HepG2 (cell line): ENCODE measurements around the gene CHAF1A. TPM values are rescaled to one million over a fixed set of nuclear protein-coding genes. Genes with fewer than 3 reads are reported as not detected.

ENCODE experiments used
- CENPT ChIP-seq: sonication (generic); formaldehyde crosslinking; IDR thresholded peaks from 2 replicates; pipeline ENCODE4 v1.8.0; 2022; ENCODE audit warnings: low read depth, mild to moderate bottlenecking, moderate library complexity, missing genetic modification reagents
- ELF1 ChIP-seq: sonication (generic); formaldehyde crosslinking; IDR thresholded peaks from 2 replicates; pipeline ENCODE4 v1.4.0; 2020; ENCODE audit warnings: missing genetic modification reagents
- HNRNPH1 ChIP-seq: fragments of 200-400 bp; formaldehyde crosslinking; optimal IDR thresholded peaks from 2 replicates; pipeline ENCODE3; 2017; ENCODE audit warnings: mild to moderate bottlenecking, low read depth, low read length
- NCOA5 ChIP-seq: sonication (generic); formaldehyde crosslinking; IDR thresholded peaks from 2 replicates; pipeline ENCODE4 v1.4.0; 2020; ENCODE audit warnings: missing genetic modification reagents
- RAD51 ChIP-seq: fragments of 450-650 bp; IDR thresholded peaks from 2 replicates; pipeline ENCODE4 v1.6.1; 2016; ENCODE audit warnings: borderline replicate concordance
- REL ChIP-seq: sonication (generic); formaldehyde crosslinking; conservative IDR thresholded peaks from 2 replicates; pipeline ENCODE4 v1.8.0; 2022; ENCODE audit warnings: mild to moderate bottlenecking, missing genetic modification reagents, moderate library complexity
- ZNF136 ChIP-seq: sonication (generic); formaldehyde crosslinking; IDR thresholded peaks from 2 replicates; pipeline ENCODE4 v1.8.1; 2022; ENCODE audit warnings: low read depth, mild to moderate bottlenecking, moderate library complexity, missing genetic modification reagents
- ZNF264 ChIP-seq: sonication (generic); formaldehyde crosslinking; IDR thresholded peaks from 2 replicates; pipeline ENCODE4 v1.4.0; 2020; ENCODE audit warnings: missing genetic modification reagents
- ZNF510 ChIP-seq: sonication (generic); formaldehyde crosslinking; IDR thresholded peaks from 2 replicates; pipeline ENCODE4 v1.4.0; 2020; ENCODE audit warnings: low read depth, mild to moderate bottlenecking, missing genetic modification reagents
- polyA plus RNA-seq, 8 experiments: library from polyadenylated mRNA; depleted of rRNA in 3 of 8; stranded (reverse) in 7 of 8; unstranded in 1 of 8; fragments of >200 nt; fragmentation: Illumina TruSeq in 4 of 8; extraction: Trizol in 4 of 8; gene quantifications; 2 replicates each; pipeline versions ENCODE4 v1.2.1 to v1.2.3, GENCODE V29; 2011 to 2016; ENCODE audit warnings: low read depth in 4 of 8, missing spikeins in 1 of 8, mixed read lengths in 1 of 8; ENCODE audit not compliant: insufficient read depth in 1 of 8
- total RNA-seq, 5 experiments: library from RNA; depleted of rRNA; stranded (reverse); fragments of >200 nt; fragmentation: Illumina TruSeq; extraction: Trizol; gene quantifications; 2 replicates each; pipeline ENCODE4 v1.2.3, GENCODE V29; 2016; ENCODE audit warnings: low read depth in 1 of 5
- TF ChIP-seq, protein P1 (sequence below): sonication (generic); formaldehyde crosslinking; IDR thresholded peaks from one replicate; pipeline ENCODE4 v1.5.1; 2020; ENCODE audit warnings: mild to moderate bottlenecking, missing genetic modification reagents; ENCODE audit errors: not compliant biosample characterization
- TF ChIP-seq, protein P2 (sequence below), 2 experiments: fragments of 450-650 bp in 1 of 2; sonication (generic) in 1 of 2; formaldehyde crosslinking in 1 of 2; IDR thresholded peaks; 2 replicates each; pipeline versions ENCODE4 v1.6.1 to v1.8.0; 2016 to 2022; ENCODE audit warnings: antibody characterized with exemption in 1 of 2, mild to moderate bottlenecking in 1 of 2, missing genetic modification reagents in 1 of 2

The CHAF1A gene
- total and polyA plus RNA-seq, 2 of the 13 experiments (the other 11 are each of a cell fraction or from before 2014, with no cell fraction given): 11.0 to 34.8 TPM

DNA sequence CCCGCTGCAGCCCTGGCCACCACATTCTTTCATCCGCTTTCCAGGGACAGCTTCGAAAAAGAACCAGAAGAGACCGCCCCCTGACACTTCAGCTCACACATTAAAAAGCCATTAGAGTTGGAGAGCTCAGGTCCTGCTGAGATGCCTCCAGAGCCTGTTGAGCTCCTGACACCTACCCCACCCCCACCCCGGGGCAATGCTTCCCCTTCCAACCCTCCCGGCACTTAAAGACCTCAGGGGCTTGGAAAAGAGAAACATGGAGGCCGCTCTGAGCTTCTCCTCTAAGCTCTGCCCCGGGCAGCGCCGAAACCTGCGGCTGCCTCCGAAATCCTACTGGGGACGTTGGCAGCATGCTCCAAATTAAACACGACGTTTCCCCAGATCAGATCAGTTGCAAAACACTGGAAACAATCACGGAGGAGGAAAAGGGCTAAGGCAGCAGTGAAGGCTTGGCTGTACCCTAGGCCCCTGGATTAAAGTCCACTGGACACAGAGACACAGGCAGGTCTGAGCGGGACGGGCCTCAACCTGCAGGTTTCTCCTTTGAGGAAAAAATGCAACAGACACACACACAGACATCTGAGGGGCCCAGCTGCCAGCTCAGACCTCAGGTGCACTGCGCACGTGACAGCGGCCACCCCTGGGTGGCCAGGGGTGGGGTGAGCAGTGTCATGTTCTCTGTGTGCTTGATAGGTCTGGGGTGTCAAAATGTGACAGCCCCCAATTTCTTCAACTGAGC, 11.7 kb upstream of the CHAF1A start (continued):
- TF ChIP-seq, protein P1, sequence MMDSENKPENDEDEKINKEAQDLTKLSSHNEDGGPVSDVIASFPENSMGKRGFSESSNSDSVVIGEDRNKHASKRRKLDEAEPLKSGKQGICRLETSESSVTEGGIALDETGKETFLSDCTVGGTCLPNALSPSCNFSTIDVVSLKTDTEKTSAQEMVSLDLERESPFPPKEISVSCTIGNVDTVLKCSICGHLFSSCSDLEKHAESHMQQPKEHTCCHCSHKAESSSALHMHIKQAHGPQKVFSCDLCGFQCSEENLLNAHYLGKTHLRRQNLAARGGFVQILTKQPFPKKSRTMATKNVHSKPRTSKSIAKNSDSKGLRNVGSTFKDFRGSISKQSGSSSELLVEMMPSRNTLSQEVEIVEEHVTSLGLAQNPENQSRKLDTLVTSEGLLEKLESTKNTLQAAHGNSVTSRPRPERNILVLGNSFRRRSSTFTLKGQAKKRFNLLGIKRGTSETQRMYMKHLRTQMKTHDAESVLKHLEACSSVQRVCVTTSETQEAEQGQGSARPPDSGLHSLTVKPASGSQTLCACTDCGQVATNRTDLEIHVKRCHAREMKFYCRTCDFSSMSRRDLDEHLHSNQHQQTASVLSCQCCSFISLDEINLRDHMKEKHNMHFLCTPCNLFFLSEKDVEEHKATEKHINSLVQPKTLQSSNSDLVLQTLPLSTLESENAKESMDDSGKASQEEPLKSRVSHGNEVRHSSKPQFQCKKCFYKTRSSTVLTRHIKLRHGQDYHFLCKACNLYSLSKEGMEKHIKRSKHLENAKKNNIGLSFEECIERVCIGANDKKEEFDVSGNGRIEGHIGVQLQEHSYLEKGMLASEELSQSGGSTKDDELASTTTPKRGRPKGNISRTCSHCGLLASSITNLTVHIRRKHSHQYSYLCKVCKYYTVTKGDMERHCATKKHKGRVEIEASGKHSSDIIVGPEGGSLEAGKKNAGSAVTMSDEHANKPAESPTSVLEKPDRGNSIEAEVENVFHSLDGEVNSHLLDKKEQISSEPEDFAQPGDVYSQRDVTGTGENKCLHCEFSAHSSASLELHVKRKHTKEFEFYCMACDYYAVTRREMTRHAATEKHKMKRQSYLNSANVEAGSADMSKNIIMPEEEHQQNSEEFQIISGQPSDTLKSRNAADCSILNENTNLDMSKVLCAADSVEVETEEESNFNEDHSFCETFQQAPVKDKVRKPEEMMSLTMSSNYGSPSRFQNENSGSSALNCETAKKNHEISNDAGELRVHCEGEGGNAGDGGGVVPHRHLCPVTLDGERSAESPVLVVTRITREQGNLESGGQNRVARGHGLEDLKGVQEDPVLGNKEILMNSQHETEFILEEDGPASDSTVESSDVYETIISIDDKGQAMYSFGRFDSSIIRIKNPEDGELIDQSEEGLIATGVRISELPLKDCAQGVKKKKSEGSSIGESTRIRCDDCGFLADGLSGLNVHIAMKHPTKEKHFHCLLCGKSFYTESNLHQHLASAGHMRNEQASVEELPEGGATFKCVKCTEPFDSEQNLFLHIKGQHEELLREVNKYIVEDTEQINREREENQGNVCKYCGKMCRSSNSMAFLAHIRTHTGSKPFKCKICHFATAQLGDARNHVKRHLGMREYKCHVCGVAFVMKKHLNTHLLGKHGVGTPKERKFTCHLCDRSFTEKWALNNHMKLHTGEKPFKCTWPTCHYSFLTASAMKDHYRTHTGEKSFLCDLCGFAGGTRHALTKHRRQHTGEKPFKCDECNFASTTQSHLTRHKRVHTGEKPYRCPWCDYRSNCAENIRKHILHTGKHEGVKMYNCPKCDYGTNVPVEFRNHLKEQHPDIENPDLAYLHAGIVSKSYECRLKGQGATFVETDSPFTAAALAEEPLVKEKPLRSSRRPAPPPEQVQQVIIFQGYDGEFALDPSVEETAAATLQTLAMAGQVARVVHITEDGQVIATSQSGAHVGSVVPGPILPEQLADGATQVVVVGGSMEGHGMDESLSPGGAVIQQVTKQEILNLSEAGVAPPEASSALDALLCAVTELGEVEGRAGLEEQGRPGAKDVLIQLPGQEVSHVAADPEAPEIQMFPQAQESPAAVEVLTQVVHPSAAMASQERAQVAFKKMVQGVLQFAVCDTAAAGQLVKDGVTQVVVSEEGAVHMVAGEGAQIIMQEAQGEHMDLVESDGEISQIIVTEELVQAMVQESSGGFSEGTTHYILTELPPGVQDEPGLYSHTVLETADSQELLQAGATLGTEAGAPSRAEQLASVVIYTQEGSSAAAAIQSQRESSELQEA (CRISPR knock-in tag): no peak
- TF ChIP-seq ZNF510 (no peak), CENPT (CRISPR knock-in tag) (no peak), HNRNPH1 (no peak), REL (no peak), RAD51 (no peak), ZNF136 (CRISPR knock-in tag) (no peak), ZNF264 (peak; percentile 77; the same call in 1 of the 2 replicates), ELF1 (CRISPR knock-in tag) (peak; percentile 58), NCOA5 (CRISPR knock-in tag) (no peak)
- TF ChIP-seq, protein P2, sequence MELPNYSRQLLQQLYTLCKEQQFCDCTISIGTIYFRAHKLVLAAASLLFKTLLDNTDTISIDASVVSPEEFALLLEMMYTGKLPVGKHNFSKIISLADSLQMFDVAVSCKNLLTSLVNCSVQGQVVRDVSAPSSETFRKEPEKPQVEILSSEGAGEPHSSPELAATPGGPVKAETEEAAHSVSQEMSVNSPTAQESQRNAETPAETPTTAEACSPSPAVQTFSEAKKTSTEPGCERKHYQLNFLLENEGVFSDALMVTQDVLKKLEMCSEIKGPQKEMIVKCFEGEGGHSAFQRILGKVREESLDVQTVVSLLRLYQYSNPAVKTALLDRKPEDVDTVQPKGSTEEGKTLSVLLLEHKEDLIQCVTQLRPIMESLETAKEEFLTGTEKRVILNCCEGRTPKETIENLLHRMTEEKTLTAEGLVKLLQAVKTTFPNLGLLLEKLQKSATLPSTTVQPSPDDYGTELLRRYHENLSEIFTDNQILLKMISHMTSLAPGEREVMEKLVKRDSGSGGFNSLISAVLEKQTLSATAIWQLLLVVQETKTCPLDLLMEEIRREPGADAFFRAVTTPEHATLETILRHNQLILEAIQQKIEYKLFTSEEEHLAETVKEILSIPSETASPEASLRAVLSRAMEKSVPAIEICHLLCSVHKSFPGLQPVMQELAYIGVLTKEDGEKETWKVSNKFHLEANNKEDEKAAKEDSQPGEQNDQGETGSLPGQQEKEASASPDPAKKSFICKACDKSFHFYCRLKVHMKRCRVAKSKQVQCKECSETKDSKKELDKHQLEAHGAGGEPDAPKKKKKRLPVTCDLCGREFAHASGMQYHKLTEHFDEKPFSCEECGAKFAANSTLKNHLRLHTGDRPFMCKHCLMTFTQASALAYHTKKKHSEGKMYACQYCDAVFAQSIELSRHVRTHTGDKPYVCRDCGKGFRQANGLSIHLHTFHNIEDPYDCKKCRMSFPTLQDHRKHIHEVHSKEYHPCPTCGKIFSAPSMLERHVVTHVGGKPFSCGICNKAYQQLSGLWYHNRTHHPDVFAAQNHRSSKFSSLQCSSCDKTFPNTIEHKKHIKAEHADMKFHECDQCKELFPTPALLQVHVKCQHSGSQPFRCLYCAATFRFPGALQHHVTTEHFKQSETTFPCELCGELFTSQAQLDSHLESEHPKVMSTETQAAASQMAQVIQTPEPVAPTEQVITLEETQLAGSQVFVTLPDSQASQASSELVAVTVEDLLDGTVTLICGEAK (IDR thresholded peaks at IDR 0.05): no peak
- TF ChIP-seq, protein P2 (CRISPR knock-in tag; IDR thresholded peaks at IDR 0.05): peak; percentile 47; the same call in 1 of the 2 replicates
